GM19372 (cell line): ENCODE results near the gene ZCCHC13.
"Not testable (repeated sequence)": the region's sequence is repeated elsewhere in the genome, so short reads cannot be mapped to it uniquely, and the experiment has no call there.

ENCODE experiments used
- ATAC-seq: cut with Tn5 transposase; IDR thresholded peaks from one replicate; pipeline ENCODE4 v1.9.1; 2021; ENCODE audit warnings: mild to moderate bottlenecking, low read depth, moderate library complexity; ENCODE audit not compliant: unreplicated experiment

Gene ZCCHC13

DNA sequence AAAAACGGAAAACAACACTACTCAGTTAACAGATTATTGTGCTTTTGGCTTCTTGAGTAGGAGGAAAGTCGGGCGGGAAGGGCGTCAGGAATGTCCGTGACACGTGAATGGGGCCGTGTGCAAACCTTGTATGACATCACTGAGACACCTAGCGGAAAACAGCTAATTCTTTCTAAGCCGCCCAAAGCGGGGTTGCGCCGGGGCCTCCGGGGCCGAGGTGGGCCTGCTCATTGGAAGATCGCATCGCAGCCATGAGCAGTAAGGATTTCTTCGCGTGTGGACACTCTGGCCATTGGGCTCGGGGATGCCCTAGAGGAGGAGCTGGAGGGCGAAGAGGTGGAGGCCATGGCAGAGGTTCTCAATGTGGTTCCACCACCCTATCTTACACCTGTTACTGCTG lies at the start of gene ZCCHC13:
Gene ZCCHC13 (plus strand): TSS at position 165 of the 400 bp plus-strand sequence. CDS start 87 bp downstream, at position 252.
- no peak for ATAC-seq

DNA sequence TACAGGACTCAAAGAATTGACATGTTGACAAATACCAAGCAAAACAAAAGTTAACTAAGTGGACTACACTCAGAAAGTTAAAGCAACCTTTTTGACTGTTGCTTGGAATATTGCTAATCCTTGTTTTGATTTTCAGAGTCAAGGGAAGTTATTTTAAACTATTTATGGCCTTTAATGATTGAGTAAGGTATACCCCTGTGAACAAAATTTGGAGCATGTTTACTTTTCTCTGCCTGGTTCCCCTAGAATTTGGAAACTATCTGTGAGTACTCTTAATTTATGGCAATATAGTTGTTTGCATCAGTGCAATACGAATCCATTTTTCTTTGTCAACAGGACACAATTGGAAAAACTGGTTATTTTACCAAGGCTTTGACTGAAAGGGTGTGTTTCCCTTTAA lies 45.9 kb upstream of the ZCCHC13 start:
- ATAC-seq = not testable (repeated sequence)

DNA sequence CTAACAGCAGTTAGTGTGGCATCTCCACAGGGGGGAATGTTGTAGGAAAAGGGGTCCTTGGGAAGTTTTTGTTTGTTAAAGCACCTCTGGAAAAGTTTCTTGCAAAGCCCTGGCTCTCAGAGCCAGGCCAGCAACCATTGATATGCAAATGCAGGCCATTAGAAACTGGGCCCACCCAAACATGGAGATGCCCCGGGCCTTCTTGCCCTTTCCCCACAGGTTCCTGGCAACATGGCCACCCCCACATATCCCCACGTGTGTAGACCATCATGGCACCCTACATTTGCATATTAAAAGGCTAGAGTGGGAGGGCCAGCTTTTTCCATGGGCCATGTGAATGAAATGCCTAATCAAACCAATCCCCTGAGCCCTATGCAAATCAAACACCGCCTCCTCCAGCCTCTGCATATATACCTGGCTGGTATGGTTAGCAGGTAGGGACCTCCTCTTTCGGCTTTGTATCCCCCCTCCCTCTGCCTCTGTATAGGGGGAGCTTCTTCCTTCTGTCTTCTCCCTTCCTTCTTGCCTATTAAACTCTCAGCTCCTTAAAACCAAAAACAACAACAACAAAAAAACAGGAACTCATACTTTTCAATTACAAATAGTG lies 44.0 kb upstream of the ZCCHC13 start:
- no peak for ATAC-seq

DNA sequence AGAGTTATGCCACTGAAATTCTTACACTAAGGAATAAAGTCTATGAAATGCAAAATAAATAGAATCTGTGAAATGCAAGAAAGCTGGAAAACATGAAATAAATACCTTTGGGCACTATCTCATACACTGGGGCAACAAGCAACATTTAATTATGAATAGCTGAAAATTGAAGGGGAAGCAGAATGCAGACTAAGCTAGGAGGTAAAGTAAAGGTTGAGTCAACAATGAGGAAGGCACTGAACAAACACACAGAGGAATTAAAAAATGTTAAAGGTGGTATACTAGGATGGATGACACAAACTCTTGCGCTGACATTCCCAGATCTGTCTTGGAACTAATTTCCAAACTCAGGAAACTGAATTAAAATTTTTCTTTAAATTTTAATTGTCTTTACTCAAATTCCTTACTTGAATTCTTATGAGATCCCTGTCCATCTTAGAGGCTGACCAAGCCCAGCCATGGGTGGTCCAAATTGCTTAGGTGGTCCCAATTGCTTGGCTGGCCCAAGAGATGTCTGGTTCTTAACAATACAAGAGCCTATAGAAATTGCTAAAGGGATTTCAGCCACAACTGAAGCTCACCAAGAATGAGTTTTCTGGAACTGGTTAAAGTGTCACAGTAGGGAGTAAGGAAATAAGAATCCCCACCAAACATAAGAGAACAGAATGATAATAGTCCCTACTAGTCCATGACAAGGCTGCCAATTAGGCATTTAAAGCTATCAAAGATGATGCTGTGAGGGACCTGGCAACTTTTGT lies 41.3 kb upstream of the ZCCHC13 start:
- no peak for ATAC-seq

DNA sequence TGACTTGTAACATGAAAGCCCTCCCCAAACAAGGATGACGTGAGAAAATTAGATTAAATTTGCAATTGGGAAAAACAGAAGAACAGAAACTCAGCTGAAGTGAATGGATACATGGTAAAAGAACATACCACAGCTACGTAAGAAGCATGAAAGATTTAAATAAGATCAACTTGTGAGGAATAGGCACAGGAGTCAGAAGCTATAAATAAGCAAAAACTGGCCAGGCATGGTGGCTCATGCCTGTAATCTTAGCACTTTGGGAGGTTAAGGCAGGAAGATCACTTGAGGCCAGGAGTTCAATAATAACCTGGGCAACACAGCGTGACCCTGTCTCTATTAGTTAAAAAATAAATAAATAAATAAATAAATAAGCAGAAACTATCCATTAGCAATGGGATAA lies 33.6 kb upstream of the ZCCHC13 start:
- no peak for ATAC-seq

DNA sequence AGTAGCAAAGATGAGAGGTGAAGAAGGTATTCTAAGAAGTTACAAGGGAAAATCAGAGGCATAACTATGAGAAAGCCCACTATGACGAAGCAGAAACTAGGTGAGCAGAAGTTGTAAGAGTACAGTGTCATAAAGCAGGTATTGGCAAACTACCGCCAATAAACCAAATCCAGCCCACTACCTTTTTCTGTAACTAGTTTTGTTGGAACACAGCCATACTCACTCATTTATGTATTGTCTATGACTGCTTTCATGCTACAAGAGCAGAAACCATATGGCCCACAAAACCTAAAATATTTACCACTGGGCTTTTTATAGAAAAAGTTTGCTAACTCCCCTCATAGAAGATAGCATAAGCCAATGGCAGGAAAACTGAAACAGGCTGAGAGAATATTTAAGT lies 31.8 kb upstream of the ZCCHC13 start:
- peak; percentile 74 for ATAC-seq

DNA sequence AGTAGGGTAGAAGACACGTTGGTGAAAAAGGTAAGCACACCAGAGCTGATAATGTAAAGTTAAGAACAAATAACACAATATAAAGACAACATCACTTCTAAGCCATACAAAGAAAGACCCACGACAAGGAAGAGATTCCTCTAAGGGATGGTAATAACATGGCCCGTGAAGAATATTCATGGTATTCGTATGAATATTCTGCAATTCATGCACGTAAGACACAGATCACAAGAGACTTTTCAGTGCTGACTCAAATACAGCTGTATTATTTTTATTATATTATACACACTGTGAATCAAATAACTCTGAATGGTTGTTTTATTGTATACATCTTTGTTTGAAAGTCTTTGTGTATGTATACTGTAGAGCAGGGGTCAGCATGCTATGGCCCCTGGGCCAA lies 29.5 kb upstream of the ZCCHC13 start:
- ATAC-seq = no peak

DNA sequence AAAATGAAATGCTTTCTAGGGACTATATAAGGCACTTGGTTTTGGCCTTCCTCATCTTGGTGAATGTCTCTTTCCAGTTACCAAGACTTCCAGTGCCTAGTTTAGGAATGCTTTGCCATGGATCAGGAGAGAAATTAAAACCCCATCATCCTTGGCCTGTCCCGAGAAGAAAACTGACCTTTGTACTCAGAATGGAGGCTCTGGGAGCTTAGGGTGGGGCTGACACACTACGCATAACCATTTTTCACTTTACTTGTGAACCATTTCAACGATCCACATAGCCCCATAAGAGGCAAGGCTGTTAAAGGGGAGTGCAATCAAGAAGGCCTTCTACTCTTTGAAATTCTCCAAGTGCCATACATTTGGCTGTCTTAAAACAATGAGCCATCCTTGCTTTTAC lies 26.7 kb upstream of the ZCCHC13 start:
- ATAC-seq = no peak

DNA sequence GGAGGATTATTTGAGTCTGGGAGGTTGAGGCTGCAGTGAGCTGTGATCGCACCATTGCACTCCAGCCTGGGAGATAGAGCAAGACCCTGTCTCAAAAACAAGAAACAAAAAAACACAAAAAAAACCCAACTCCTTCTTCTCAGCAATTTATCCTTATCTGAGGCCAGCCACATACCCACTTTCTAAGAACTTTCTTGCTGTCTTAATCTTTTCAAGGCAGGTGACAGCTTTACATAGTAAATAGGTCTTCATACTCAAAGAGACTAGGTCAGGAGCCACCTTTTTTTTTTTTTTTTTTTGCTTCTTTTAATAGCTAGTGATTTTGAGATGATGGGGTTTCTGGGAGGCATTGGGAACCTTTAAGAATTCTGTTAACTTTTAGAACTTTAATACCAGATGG lies 26.1 kb upstream of the ZCCHC13 start:
- ATAC-seq = no peak

DNA sequence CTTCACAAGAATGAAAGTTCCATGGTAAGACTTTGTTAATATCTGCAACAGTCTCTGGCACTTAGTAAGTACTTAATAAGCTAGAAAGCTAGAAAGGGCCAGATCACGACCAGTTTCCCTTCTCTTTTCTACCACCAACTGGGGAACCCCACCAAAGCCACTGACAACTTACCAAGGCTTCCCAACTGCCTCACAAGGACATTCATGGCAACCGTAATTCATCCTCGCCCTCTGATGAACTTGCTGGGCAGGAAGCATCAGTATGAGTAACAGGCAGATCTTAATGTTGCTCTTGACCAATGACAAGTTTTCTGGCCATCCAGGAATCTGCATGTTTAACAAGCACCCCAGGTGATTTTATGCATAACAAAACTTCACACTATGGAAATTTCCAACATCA lies 23.2 kb upstream of the ZCCHC13 start:
- ATAC-seq = no peak

DNA sequence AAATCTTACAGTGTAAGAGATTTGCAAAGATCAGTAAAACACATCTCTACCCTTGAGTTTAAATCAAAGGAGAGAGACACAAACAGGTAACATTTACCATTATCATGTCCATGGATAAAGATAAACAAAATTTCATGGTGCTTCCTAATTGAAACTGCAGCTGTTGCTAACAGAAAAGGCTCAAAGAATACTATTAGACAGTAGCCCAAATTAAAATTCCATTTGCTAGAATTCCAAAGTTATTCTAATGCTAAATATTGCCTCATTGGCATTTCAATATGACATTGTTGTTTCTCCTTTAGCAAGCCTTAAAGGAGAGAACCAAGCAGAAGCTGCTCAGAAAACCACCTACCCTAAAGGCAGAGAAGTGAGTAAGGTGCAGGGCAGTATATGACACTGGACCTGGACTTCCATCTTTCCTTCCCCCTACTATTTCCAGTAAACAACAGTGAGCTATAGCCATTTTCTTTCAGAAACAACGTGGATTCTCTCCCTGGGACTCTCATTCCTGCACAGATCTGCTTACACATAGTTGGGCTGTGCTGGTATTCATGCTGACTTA lies 19.5 kb upstream of the ZCCHC13 start:
- ATAC-seq = no peak

DNA sequence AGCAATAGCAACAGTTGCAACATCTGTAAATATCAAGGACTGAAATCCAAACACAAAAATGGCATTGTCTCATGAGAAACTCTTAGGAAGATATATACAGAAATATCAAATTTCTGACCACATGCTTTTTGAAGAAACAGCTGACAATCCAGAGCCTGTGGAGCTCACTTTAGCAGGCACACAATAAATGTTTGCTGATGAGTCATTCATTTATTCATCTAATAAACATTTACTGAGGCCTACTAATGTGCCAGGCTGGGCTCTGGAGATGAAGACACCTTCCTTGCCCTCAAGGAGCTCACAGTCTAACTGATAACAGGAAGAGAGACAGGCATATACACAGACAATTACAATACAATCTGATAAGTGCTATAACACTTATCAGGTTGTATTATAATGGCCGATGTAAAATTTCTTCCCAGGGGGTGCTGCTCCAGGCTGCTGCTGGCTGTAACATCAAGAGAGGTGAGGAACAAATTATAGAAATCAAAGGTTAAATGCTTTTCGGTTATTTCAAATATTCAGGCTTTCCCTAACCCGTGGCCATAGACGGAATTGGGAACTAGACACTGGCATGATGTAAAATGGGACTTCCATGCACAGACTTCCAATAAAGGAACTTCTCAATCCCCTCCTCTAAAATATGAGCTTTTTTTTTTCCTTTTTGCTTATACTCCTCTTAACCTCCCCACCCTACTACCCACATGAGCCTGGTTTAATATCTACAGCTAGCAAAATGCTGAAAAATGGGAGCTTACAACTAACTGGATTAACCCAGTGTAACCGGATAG lies 16.8 kb upstream of the ZCCHC13 start:
- no peak for ATAC-seq

DNA sequence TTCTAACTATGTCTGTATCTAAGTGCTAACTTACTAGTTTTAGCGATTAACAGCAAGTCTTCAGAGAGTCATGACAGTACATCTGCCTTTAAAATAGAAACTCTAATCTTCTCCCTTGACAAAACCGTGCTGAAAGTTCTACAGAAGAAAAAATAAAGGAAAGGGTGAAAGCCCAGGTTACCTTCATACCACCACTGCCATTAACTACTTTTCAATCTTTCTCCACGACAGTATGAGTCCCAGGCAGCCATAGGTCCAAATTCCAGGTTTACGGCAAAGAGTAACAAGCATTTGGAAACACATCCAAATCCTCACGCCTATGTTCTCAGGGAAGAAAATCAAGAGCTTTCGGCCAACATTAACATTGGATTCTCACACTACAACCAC lies 12.4 kb upstream of the ZCCHC13 start:
- no peak for ATAC-seq

DNA sequence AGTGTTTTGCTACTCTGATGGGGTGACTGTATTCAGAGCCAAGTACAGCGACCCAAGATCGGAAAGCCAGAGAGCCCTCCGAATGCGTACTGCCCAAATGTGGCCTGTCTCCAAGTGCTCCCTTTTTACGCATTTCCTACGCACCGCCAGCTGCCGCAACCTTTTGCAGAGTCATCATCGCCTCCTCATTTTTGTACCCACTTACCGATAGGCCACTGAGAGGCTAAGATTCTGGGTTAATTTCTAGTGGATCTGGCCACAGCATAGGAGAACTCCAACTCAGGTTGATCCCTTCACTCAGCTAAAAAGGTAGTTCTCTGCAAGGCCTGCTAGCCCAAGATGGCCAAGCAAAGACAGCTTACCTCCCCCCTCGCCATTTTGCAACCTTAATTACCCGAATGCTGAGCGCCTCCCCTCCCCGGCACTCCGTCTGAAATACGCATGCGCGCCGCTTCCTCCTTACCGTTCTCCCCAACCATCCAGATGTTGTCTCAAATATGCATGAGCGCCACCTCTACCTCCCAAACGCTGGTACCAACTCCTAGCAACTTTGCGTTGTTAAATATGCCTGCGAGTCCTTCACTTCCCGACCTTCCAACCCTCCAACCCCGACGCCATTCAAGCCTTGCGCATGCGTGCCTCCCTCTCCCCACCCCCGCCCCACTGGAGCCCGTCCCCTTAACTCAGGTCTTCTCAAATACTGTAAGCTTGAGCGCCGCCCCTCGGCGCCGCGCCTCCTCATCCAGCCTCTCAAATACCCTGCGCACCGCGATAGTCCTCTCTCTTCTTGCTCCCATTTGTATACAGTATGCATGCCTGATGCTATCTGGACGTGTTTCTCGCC lies 11.8 kb upstream of the ZCCHC13 start:
- peak; percentile 81 for ATAC-seq

DNA sequence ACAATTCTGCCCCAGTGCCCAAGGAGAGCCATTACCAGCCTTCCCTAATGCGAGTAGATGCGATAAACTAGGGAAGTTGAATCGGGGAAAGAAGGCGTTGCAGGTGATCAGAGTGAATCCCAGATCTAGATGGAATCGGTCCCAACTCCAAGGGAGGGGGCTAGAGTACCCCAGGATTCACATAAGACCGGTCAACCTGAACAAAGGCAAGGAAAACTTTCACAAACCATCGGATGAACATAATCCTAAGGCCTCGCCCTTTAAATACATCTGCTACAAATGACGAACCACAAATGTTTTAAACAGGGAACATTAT lies 11.2 kb upstream of the ZCCHC13 start:
- ATAC-seq = peak; percentile 3

DNA sequence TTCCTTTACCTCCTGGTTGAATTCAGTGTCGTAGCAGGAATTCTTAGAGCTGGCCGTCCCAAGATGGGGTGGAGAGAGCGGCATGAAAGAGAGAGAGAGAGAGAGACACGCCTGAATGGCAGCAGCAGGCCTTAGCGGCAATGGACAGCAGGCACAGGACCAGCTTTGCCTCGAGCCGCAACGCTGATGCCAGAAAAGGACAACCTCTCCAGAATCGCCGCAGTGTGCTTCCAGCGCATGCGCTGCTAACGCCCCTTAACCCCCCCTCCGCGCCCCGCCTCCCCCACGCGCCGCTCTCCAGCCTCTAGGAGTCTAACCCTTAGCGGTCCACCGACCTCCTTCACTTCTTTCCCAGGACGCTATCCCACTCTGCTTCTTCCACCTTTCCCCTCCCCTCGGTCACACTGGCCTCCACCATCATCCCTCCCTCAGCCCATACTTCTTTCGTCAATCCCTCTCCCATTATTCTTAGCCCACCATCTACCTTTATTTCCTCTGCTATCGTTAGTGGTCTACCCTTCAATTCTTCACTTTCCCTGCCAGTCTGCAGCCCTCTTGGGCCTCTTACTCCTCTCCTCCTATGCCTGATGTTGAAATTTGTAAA lies 10.5 kb upstream of the ZCCHC13 start:
- peak; percentile 39 for ATAC-seq

DNA sequence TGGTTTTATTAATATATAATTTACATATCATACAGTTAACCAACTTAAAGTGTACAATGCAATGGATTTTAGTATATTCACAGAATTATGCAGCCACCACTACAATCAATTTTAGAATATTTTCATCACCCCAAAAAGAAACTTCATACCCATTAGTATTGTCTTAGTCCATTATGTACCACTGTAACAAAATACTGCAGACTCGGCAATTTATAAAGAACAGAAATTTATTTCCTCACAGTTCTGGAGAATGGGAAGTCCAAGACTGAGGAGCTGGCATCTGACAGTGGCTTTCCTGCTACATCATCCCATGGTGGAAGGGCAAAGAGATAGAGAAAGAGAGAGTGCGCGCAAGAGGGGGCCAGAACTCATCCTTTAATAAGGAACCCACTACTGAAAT lies 8.9 kb upstream of the ZCCHC13 start:
- ATAC-seq = no peak

DNA sequence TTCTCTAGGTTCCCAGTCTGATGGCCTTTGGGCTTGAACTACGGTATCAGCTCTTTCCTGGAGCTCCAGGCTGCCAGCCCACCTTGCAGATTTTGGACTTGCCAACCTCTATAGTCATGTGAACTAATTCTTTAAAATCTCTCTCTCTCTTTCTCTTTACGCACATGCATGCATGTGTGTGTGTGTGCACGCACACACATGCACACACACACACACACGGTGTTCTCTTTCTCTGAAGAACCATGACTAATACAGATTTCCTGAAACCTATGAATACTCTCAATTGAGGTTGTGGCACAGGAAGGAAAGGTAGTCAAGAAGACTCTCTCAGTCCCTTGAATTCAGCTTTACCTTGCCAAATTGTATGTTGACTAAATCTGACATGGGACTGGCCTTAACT lies 6.2 kb upstream of the ZCCHC13 start:
- no peak for ATAC-seq

DNA sequence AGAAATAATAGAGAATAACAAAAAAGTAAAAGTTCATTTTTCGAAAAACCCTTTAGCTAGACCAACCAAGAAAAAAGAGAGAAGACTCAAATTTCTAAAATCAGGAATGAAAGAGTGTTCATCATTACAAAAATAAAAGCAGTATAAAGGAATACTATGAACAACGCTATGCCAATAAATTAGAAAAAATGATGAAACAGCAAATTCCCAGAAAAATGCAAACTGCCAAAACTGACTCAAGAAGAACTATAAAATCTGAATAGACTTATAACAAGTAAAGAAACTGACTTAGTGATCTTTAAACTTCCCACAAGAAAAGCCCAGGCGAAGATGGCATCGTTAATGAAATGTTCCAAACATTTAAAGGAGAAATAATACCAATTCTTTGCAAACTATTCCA lies 3.1 kb upstream of the ZCCHC13 start:
- no peak for ATAC-seq

DNA sequence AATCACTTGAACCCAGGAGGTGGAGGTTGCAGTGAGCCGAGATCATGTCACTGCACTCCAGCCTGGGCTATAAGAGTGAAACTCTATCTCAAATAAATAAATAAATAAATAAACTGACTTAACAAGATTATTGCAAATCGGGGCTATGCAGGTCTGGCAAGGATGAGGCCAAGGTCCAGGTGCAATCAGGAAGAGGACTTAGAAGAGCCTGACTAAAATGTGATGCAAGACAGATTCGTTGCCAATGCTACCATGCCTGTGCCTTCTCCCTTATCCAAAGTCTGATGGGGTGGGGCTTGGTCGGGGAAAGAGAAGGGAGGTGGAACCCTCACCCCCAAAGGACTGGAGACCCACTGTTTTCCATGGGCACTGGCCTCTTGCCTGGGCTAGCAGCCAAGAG lies 14.7 kb downstream of the ZCCHC13 start:
- ATAC-seq = no peak
